Medulla oblongata (tissue), 1 donor: ENCODE measurements around the gene EPN2.

Experiments
- DNase-seq: peaks from one replicate; pipeline ENCODE4 v3.0.0-alpha.2; 2015; ENCODE audit errors: extremely low spot score

The EPN2 gene

DNA sequence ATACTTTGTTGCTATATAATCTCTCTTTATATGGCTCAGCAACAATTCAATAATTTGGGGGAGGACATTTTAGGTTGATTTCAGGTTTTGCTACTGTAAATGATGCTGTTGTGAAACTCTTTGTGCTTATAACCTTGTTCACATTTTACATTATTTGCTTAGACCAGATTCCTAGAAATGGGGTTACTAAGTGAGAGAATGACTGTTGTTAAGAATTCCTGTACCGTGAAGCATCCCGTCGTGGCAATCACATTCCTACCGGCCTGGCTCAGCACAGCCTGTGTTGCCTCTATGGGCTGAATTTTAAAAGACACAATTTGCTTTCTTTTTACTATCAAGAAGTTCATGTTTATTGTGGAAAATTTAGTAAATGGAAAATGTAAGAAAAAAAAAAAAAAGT is 94.0 kb downstream of the EPN2 start:
- DNase-seq, result no peak

DNA sequence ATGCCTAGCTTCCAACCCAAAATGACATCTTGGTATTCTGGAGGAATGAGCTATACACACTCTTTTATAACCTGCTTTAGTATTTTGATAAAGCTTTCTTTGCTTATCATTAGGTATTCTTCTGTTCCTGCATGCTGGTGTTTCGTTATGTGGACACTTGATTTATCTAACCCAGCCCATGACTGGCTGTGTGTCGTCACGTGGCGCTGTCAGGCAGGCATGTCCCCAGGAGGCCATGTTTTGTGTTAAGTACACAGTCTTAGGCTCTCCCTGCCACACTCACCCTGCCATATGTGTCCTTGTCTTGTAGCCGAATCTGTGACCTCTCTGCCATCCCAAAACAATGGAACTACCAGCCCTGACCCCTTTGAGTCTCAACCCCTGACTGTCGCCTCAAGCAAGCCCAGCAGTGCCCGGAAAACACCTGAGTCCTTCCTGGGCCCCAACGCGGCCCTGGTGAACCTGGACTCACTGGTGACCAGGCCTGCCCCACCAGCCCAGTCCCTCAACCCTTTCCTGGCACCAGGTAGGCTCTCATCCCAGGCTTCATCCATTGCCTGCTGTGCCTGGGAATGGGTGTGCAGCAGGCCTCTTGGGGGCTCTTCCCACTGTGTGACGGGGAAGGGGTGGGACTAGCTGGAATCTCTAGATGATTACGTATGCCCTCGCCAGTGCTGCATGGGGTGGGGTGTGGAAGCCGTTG is 94.5 kb downstream of the EPN2 start:
- no peak for DNase-seq

DNA sequence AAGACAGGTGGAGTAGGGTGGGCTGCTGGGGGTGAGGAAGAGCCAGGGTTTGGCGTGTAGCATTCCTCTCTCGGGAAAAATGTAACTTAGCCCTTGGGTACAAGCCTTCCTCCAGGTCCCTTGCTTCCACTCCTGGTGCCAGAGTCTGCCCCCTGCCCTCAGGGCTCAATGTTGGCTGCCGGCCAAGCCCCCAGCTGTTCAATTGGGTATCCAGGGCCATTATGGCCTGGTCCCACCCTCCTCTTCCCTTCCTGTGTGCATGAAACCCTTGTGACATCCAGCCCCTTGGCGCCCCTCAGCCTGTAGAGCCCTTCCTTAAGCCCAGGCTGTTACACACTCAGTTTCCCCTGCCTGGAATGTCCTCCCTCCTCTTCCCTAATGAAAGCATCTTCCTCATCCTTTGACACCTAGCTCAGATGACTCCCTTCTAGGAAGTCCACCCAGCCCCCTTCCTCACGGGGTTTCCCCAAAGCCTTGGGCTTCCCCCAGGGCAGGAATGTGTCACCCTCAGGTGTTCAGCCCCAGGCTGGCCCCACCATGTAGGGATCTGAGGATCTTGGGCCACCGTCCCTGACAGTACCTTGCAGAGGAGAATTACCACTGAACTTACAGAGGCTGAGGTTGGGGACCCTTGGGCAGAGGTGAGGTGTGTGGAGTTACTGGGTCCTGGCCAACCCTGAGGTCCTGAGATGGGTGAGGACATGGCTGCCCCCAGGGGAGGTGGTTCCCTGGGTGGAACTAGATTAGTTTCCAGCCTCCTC is 95.4 kb downstream of the EPN2 start:
- no peak for DNase-seq

DNA sequence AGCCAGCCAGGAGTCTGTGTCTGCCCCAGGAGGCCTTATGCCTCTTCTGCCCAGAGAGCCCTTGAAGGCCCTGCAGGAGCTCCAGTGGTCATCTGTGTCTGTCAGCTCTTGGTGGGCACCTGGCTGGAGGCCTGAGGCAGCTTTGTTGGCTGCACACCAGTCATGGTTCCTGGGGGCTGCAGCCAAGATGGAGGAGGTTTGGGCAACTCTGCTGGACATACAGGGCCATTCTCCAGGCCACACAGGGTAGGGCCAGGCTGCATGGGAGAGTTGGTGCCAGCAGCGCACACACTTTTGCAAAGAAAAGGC is 95.9 kb downstream of the EPN2 start:
- DNase-seq, result no peak

DNA sequence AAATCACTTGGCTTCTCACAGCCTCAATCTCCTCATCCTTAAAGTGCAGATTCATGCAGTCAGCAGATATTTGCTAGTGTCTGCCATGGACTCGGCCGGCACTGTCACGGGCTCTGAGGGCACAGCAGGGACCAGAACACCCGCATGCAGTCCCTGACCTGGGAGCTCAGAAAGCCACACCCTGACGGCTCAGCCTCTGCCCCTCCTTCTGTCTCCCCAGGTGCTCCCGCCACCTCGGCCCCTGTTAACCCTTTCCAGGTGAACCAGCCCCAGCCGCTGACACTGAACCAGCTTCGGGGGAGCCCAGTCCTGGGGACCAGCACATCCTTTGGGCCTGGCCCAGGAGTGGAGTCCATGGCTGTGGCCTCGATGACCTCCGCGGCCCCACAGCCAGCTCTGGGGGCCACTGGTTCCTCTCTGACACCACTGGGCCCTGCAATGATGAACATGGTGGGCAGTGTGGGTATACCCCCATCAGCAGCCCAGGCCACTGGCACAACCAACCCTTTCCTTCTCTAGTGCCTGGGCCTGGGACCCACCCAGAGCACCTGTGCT is 96.6 kb downstream of the EPN2 start:
- DNase-seq, result no peak

DNA sequence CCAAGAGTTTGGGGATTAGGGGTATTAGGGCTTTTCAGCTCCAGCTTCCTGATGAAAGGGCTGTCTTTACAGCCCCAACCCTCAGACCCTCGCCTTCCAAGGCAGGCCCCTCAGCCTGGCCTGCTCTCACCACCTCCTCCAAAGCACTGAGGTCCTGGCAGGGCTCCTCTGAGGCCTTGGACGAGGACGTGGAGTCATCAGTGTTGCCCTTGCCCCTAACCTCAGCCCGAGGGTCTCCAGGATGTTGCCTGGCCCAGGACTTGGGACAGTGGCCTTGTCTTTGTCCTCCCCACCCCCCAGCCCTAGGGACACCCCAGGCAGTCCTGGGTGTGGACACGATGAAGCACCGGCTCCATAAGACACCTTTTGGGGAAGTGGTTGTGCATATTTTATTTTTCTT is 97.2 kb downstream of the EPN2 start:
- DNase-seq, result no peak

DNA sequence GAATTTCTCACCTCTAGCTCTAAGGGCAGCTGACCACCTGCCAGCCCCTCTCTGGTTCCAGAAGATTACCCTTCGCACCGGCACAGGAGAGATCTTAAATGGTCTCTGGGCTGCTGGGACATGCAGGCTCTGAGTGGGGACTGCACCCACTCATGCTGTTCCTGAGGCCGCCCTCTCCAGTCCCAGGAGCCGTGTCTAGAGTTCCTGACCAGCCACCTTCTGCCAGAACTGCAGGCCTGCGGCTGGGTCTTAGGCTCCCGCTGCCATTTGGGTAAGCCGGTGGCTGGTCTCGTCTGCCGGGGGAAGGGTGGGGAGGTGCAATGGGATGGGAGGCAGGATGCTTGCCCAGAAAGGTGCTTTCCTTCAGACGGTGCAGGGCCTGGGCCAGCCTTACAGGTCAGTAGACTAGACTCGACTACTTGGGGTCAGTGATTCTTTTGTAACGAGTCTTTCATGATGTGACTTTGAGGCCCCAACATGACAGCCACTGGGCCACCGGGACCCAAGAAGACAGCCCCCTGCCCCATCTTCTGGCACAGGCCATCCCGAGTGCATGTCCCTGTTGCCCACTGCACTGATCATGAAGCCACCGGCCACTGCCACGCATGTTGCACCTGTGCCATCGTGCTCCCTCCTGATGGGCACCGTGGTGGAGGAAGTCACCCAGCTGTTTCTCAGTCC is 98.9 kb downstream of the EPN2 start:
- DNase-seq, result no peak

DNA sequence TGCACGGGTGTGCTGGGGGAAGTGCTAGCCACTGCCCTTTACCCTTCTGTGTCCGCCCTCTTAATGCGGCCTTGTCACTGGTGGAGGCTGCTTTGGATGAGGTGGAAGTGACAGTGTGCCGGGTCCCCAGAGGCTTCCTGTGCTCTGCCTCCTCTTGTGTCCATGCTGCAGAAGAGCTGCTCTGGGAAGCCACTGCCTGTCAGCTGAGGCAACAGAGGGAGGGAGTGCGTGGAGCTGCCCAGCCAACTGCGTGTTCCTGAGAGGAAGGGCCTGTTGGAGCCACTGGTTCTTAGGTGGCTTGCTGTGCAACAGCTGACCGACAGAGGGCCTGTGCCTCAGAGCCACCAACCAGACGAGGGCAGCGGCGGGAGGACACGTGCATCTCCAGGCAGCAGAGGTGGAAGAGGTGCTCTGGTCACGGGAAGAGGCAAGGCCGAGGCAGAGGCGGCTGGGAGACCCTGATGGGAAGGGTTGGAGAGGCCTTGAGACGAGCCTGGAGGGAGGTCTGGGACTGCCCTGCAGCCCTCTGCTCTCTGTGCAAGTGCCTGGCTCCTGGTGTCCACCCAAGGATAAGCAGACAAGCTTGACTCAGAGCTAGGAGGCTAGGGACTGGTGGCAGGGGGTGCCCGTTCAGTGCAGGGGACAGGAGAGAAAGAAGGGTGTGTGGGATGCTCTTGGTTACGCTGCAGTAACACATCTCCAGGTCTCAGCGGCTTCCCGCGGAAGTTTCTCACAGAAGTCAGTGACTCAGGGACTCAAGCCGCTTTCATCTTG is 100.0 kb downstream of the EPN2 start:
- peak; percentile 68 for DNase-seq

DNA sequence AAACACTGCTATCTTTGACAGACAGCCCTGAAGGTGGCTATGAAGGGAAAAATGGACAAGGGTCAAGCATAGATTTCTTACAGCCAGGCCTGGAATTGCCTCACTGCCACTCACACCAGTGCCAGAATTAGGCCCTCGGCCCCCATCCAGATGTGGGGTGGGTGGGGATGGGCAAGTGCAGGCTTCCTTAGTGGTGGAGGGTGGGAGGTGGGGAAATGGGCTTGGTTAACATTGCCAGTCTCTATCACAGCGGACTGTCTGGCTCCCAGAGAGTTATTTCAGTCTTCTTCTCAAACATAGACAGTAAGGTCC is 100.5 kb downstream of the EPN2 start:
- DNase-seq, result no peak

DNA sequence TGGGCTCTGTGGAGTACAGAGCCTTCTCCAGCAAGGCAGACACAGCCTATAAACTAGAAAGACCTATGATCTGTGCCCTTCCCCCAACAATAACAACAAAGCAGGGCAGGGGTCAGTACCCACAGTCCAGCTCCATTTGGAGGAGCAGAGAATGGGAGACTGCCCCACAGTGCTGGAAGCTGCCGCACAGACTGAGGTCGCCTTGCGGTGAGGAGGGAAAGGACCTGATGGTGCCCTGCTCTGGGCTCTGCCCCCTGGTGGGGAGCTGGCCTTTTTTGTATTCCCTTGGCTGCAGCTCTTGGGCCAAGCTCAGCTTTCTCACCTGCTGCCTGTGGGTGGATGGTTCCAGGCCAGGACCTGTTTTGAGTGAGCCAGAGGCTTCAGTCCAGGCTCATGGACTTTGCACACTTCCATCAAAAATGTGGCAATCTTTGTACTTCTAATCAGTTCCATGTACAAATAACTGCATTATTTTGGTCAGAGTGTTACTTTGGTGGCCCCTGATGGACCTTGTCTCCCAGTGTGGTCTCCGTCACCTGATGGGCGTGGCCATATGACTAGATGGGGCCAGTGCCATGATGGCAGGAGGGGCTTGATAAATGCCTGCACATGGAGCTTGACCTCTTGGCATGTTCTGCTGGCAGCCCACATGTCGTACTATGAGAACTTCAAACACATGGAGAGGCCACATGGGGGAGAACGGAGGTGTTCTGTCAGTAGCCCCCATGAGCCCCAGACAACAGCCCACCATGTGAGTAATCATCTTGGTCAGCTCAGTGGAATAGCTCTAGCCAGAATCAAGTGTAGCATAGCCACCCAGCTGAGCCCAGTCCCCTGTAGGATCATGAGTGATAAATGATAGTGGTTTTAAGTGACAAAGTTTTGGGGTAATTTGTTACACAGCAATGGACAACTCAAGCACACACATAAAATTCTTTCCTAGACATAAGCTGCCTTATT is 101.1 kb downstream of the EPN2 start:
- peak; percentile 64 for DNase-seq

DNA sequence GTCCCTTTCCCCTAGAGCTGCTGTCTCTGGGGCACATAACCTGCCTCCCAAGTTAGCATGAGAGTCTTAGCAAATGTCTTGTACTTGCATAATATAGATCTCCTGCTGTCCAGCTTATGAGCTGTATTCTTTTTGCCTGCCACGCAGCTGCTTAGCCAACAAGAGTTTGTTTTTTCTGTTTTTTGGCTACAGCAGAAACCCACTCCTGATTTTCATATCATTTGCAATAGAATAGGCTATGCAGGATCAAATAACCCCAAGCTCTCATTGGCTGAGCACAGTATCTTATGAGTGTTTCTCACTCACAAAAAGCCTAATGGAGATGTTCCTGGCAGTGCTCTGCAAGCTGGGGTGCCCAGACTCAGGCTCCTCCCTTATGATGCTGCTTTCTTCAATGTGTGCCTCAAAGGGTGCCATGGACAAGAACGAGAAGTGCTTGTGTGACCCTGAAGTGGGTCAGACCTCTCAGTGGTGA is 102.2 kb downstream of the EPN2 start:
- DNase-seq, result no peak

DNA sequence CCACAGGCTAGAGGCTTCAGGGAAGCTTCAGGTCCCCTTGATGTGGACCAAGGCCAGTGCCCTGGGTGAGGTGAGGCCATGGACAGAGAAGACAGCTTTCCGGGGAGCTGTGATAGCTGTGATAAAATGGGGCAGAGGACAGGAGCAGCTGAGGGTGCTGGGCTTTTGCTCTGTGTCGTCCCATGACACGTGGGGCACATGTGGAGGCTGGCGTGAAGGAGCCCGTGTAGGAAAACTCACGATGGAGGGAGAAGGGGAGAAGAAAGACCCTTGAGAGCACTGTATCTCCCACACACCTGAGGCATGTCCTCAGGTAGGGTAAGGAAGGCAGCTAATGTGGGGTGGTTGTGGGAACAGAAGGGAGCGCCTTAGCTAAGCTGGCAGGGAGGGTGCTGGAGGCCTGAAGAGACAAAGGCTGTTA is 104.1 kb downstream of the EPN2 start:
- DNase-seq, result no peak

DNA sequence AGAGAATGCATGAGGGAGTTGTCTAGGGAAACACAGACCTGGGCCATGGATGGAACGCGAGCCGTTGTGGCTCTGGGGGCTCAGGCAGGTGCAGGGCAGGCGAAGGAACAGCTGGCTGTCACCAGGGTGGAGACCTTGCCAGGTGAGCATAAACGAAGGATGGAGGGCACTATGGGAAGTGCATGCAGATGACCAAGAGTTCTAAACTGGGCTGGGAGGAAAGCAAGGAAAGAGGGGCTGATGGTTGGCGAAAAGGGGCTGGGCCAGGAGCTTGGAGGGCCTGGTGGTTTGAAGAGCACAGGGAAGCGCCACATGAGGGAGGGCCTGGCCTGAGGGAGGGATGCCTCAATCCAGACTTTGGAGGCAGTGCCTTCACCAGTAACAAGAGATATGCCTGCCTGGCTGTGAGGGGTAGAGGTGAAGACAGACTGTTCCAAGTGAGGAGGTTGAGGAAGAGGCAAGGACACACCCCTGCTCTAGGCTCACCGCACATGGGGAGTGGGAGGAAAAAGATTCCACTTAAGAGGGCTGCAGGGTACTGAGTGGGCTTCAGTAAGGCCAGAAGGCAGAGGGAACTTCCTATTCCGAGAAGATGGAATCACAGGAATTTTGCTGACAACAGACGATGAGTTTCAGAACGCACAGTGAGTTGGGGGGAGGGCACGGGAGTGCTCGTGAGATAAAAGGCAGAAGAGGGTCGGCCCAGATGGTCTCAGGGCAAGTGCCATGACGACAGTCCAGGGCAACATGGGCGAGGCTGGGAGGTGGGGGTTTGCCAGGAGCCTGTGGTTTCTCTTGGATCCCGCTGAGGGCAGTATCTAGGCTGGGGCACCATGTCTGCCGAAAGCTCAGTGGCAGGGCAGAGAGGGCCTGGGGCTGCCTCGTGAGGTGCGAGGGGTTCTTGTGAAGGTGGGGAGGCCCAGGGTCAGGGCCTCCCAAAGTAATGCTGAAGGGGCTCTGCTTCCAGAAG is 104.8 kb downstream of the EPN2 start:
- DNase-seq, result no peak

DNA sequence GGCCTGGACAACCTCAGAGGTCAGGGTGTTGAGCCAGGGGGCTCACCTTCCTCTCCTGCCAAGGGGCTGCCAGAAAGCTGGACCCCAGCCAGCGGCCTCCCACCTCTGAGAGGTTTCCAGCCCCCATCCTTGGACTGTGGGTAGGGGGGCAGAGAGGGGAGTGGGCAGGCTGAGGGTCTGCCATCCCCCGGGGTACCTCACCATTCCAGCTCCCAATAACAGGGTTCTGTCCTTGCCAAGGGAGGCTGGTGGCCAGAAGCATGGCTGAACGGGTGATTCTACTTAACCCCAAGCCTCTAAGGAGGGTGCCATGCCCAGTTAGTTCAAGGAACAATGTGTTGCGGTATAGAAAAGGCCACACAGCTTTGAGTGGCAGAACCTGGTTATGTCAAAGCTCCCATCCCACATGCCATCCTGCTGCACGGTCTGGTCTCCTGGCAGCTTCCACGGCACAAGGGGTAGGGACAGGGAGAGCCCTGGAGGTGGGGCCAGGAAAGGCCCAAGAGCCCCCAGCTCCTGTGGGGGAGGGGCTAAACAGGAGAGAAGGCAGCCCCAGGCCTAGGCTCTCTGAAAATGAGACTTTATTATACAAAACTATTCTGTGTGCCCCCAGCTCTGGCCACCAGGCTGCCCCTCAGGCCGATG is 105.6 kb downstream of the EPN2 start:
- no peak for DNase-seq

DNA sequence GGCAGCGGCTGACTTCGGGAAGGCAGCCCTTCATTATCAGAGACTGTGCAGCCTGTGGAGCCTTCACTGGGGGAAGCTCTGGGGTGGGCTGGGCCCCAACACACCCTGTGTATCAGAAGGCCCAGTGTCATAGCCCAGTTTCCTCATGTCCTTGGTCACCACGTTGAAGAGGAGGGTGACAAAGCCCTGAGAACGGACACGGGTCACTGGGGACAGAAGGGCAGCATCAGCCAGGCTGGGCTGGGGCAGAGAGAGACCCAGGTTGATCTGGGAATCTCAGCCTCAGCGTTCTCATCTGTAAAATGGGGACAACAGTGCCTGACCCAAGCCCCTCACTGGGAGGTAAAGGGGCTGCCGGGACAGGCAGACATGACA is 106.1 kb downstream of the EPN2 start:
- no peak for DNase-seq

DNA sequence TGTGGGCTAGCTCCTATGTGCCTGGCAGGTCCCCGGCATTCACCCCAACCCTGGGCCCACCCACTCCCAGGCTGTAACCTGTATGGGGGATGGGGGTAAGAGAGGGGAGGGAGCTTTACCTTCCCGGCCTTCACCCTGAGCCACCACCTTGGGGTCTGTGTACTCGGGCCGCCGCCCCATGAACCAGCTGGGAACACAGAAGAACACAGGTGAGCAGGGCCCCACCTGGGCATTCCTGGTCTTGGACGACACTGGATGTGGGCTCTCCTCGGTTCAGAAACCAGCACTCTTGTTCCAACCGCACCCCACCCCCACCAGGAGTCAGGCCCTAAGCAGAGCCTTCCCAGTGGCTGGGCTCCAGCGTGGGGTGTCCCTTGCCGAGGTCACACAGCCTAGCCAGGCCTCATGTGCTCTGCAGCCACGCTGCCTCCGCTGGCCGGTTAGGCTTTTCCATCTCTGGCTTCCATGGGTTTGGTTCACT is 106.5 kb downstream of the EPN2 start:
- no peak for DNase-seq

DNA sequence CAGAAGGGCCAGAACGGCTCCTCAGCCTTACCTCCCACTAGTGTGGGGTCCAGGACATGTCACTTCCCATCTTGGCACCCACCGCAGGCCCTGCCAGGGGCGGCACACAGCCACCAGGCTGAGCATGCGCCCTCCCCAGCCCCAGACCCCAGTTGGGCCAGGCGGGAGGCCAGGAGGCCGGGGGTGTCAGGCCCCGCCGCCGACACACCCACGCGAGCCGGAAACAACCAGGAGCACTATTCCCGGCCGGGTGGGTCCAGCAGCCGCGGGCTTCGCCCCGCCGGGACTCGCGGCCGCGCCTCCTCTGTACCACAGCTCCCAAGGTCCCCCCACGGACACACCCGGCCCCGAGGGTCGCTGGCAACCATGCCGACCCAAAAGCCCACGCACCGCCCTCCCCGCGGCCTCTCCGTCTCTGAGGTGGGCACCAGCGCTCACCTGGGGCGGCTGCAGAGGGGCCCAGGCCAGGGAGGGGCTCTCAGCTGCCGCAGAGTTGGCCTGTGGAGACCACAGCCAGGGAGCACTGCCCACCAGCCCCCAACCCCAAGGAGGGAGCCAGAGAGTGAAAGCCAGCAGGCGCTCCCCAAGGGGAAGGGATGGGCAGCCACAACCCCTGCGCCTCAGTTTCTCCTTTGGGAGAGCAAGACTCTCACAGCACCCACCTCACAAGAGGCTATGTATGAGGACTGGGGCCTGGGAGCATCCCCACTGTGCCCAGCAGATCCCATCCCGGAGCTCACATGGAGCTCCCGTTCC is 107.3 kb downstream of the EPN2 start:
- no peak for DNase-seq

DNA sequence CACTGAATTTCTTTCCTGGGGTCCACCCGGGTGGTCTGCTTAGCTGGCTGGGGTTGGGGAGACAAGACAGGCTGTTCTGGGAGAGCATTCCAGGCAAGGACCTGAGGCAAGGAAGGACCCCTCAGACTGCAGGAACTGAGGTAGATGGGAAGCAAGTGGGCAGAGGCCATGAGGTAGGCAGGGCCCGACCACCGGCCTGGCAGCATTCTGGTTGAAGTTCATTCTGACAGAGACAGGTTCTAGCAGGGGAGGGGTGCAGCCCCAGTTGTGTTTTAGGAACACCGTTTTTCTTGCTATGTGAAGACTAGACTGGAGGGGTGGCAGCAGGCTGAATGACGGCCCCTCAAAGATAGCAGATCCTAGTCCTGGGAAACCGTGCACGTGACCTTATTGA is 107.9 kb downstream of the EPN2 start:
- DNase-seq, result no peak
